ENCODE measurements around the gene ST3GAL3. TPM values are rescaled to one million over a fixed set of nuclear protein-coding genes. Genes with fewer than 3 reads are reported as not detected.

Gene ST3GAL3
- total RNA-seq, 1 experiment from 2014 or later: 8.3 TPM

DNA sequence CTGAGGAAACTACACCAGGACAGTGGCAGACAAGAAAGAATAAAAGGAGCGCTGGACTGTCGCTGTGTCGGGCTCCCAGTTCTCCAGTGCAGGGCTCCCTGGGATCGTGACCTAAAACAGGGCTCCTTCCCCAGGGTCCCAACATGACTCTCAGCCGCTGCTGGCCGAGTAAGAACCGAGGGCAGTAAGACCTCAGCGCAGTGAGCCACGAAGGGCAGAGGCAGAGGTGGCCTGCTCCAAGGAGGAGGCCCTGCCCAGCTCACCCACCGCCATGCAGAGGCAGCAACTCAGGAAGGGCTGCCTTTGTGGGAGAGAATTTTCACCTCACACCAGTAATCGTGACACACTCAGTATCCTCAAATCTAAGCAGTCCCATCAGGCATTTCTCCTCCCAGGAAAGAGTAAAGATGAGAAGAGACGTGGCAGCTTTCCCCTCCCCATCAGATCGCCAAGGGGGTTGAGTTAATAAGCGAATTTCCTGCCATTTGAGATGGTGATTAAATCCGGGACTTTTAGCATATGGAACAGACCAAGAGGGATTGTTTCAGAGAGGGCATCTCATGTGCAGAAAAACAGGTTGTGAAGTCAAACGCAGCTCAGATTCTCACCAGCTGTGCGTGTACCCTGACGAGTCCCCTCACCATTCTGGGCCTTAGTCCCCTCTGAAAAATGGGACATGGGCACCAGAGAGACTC is 206.5 kb downstream of the ST3GAL3 start:
- Histone ChIP-seq H4K5ac (ENCODE audit: insufficient read length, low read depth, low read length) (no peak overlapping the region), H3K9me3 (ENCODE audit: control insufficient read depth, low read depth, low read length) (no peaks in the 10 kb centered on the region), H3K14ac (ENCODE audit: insufficient read depth, low read length) (0 out of 2 replicates have a peak overlapping the region, but pooled peaks have one; percentile 23), H3K79me1 (ENCODE audit: insufficient read depth, low read depth, low read length, poor library complexity, severe bottlenecking) (no peaks in the 10 kb centered on the region), H3K4me1 (ENCODE audit: insufficient read depth, low read length) (peaks cover 11% of the 10 kb centered on the region), H4K8ac (replicated peaks; ENCODE audit: insufficient read length, low read depth, low read length) (no peak overlapping the region), H2AK5ac (ENCODE audit: insufficient read length, low read length) (no peak overlapping the region), H2BK20ac (ENCODE audit: low read depth, low read length, poor library complexity, severe bottlenecking) (no peak overlapping the region), H3K79me2 (ENCODE audit: insufficient read depth, low read length) (no peaks in the 10 kb centered on the region), H3K9ac (ENCODE audit: extremely low read depth, insufficient read length, low read length) (no peak overlapping the region), H3T11ph (ENCODE audit: low read length) (no peak overlapping the region), H3K23ac (ENCODE audit: insufficient read length, low read depth, low read length) (no peak overlapping the region), H3K23me2 (ENCODE audit: insufficient read length, low read depth, low read length, poor library complexity, severe bottlenecking) (no peaks in the 10 kb centered on the region), H2BK5ac (ENCODE audit: insufficient read length, low read length) (no peak overlapping the region), H3K27me3 (ENCODE audit: insufficient read depth, low read length) (no peaks in the 10 kb centered on the region), H2BK120ac (ENCODE audit: low read depth, low read length, poor library complexity, severe bottlenecking) (no peak overlapping the region), H3K56ac (ENCODE audit: insufficient read length, low read depth, low read length) (no peak overlapping the region), H2BK15ac (ENCODE audit: low read depth, low read length) (no peak overlapping the region), H3K4ac (ENCODE audit: low read depth, low read length) (no peak overlapping the region), H2BK12ac (ENCODE audit: insufficient read length, low read depth, low read length) (no peak overlapping the region), H3K27ac (ENCODE audit: insufficient read length, low read depth, low read length) (no peak overlapping the region), H4K20me1 (ENCODE audit: control insufficient read depth, insufficient read depth, insufficient read length) (no peaks in the 10 kb centered on the region), H3K18ac (ENCODE audit: insufficient read length, low read depth, low read length) (no peak overlapping the region), H4K91ac (ENCODE audit: insufficient read length, low read depth, low read length) (no peak overlapping the region), H3K4me2 (ENCODE audit: insufficient read depth, insufficient read length, low read length) (no peak overlapping the region), H2AFZ (ENCODE audit: low read length) (no peak overlapping the region)
- Mint-ChIP-seq H3K9me3 (no peaks in the 10 kb centered on the region), H3K4me3 (no peak overlapping the region), H3K27me3 (ENCODE audit: low read depth) (no peaks in the 10 kb centered on the region), H3K27ac (peak overlapping the region in 2 of 3 experiments; percentile 12 to 65; a peak in 3 of 7 replicates), H3K36me3 (ENCODE audit: insufficient read depth in 1 of 3, low read depth in 3 of 3) (no peaks in the 10 kb centered on the region), H3K4me1 (peaks cover 32 to 33% of the 10 kb centered on the region in 2 experiments)
- WGBS (ENCODE audit: extremely low coverage, insufficient read length, low lambda C conversion rate): no CpG with 5 or more reads among the region's 18 CpGs
- no peak for TF ChIP-seq CTCF (conservative IDR thresholded peaks at IDR 0.05)
- no peak for DNase-seq
